ENCODE data around the gene SFT2D3. TPM values are rescaled to one million over a fixed set of nuclear protein-coding genes. Genes with fewer than 3 reads are reported as not detected.
A peak's percentile ranks its signal among the peaks of the same experiment; 100 is the strongest.

Gene SFT2D3
- polyA plus RNA-seq, 1 donor from 2014 or later, result 6.2 TPM

GRCh38 chr2:127703282-127703681 lies 2.0 kb downstream of the SFT2D3 start:
- H3K4me3 ChIP-seq (ENCODE audit: low read length), result peak overlapping the region; percentile 85
- H2AFZ ChIP-seq (ENCODE audit: low read depth, low read length), result no peak overlapping the region
- H3F3A ChIP-seq (ENCODE audit: insufficient read depth, low read length, poor library complexity, severe bottlenecking), result peaks cover 10% of the 10 kb centered on the region
- H3K9me2 ChIP-seq (ENCODE audit: insufficient read depth, low read length), result no peaks in the 10 kb centered on the region
- H3K27me3 ChIP-seq (ENCODE audit: insufficient read depth, low read depth, low read length), result no peaks in the 10 kb centered on the region
- H3K79me2 ChIP-seq (replicated peaks; ENCODE audit: insufficient read depth, low read length), result peaks cover 20% of the 10 kb centered on the region
- no peak for TF ChIP-seq RAD21 (conservative IDR thresholded peaks at IDR 0.05)
- TF ChIP-seq EP300 (conservative IDR thresholded peaks at IDR 0.05; ENCODE audit: poor library complexity, severe bottlenecking), result no peak
- TF ChIP-seq MXI1 (conservative IDR thresholded peaks at IDR 0.05; ENCODE audit: poor library complexity, severe bottlenecking), result no peak
- TF ChIP-seq CTCF (IDR thresholded peaks at IDR 0.05; ENCODE audit: poor library complexity, severe bottlenecking), result no peak
- TF ChIP-seq SMC3 (conservative IDR thresholded peaks at IDR 0.05; ENCODE audit: poor library complexity), result no peak
- no peak for TF ChIP-seq TAF1 (IDR thresholded peaks at IDR 0.05; ENCODE audit: low read depth)
- TF ChIP-seq POLR2AphosphoS5 (IDR thresholded peaks at IDR 0.05), result no peak
- no peak for TF ChIP-seq REST (IDR thresholded peaks at IDR 0.05; ENCODE audit: borderline replicate concordance)
- no peak for TF ChIP-seq EZH2 (IDR thresholded peaks at IDR 0.05; ENCODE audit: borderline replicate concordance, insufficient read depth, low read length, poor library complexity, severe bottlenecking)
- no peaks in the 10 kb centered on the region for H4K20me1 ChIP-seq (ENCODE audit: insufficient read depth)
- no peak overlapping the region for H3K9ac ChIP-seq (ENCODE audit: low read length)
- peak overlapping the region; percentile 82 for H3K4me2 ChIP-seq (ENCODE audit: low read length)
- no peak overlapping the region for H3K27ac ChIP-seq (ENCODE audit: low read length)
- H3K36me3 ChIP-seq (ENCODE audit: insufficient read depth, low read length), result peaks cover 7% of the 10 kb centered on the region
- no peaks in the 10 kb centered on the region for H3K9me3 ChIP-seq (ENCODE audit: low read length)

GRCh38 chr2:127704641-127705390 lies 3.5 kb downstream of the SFT2D3 start:
- H3K4me3 ChIP-seq (ENCODE audit: low read length), result peak overlapping the region; percentile 85
- no peaks in the 10 kb centered on the region for H4K20me1 ChIP-seq (ENCODE audit: insufficient read depth)
- no peaks in the 10 kb centered on the region for H3K9me3 ChIP-seq (ENCODE audit: low read length)
- H3K9me2 ChIP-seq (ENCODE audit: insufficient read depth, low read length), result no peaks in the 10 kb centered on the region
- no peaks in the 10 kb centered on the region for H3K27me3 ChIP-seq (ENCODE audit: insufficient read depth, low read depth, low read length)
- peaks cover 10% of the 10 kb centered on the region for H3F3A ChIP-seq (ENCODE audit: insufficient read depth, low read length, poor library complexity, severe bottlenecking)
- no peak overlapping the region for H2AFZ ChIP-seq (ENCODE audit: low read depth, low read length)
- TF ChIP-seq EP300 (conservative IDR thresholded peaks at IDR 0.05; ENCODE audit: poor library complexity, severe bottlenecking), result no peak
- no peak for TF ChIP-seq CTCF (IDR thresholded peaks at IDR 0.05; ENCODE audit: poor library complexity, severe bottlenecking)
- TF ChIP-seq TAF1 (IDR thresholded peaks at IDR 0.05; ENCODE audit: low read depth), result no peak
- TF ChIP-seq EZH2 (IDR thresholded peaks at IDR 0.05; ENCODE audit: borderline replicate concordance, insufficient read depth, low read length, poor library complexity, severe bottlenecking), result no peak
- TF ChIP-seq MXI1 (conservative IDR thresholded peaks at IDR 0.05; ENCODE audit: poor library complexity, severe bottlenecking), result no peak
- no peak for TF ChIP-seq RAD21 (conservative IDR thresholded peaks at IDR 0.05)
- no peak for TF ChIP-seq POLR2AphosphoS5 (IDR thresholded peaks at IDR 0.05)
- TF ChIP-seq REST (IDR thresholded peaks at IDR 0.05; ENCODE audit: borderline replicate concordance), result no peak
- no peak for TF ChIP-seq SMC3 (conservative IDR thresholded peaks at IDR 0.05; ENCODE audit: poor library complexity)
- H3K79me2 ChIP-seq (replicated peaks; ENCODE audit: insufficient read depth, low read length), result peaks cover 20% of the 10 kb centered on the region
- no peak overlapping the region for H3K9ac ChIP-seq (ENCODE audit: low read length)
- peaks cover 11% of the 10 kb centered on the region for H3K36me3 ChIP-seq (ENCODE audit: insufficient read depth, low read length)
- H3K4me2 ChIP-seq (ENCODE audit: low read length), result peak overlapping the region; percentile 82
- no peak overlapping the region for H3K27ac ChIP-seq (ENCODE audit: low read length)
